ENCODE results near the gene MSMB. TPM values are rescaled to one million over a fixed set of nuclear protein-coding genes. Genes with fewer than 3 reads are reported as not detected.
"Not testable (repeated sequence)": the region's sequence is repeated elsewhere in the genome, so short reads cannot be mapped to it uniquely, and the experiment has no call there.

The MSMB gene
- polyA plus RNA-seq, 1 donor, result not detected

- DNase-seq (ENCODE audit: low read depth), result no peak
Measured at GRCh38 chr10:46006219-46006618, 39.9 kb downstream of the MSMB start.

- no peak for DNase-seq (ENCODE audit: low read depth)
Measured at GRCh38 chr10:46005383-46005782, 40.7 kb downstream of the MSMB start.

- DNase-seq (ENCODE audit: low read depth), result no peak
Measured at GRCh38 chr10:46004963-46005362, 41.1 kb downstream of the MSMB start.

- DNase-seq (ENCODE audit: low read depth), result no peak
Measured at GRCh38 chr10:46002916-46003693, 43.0 kb downstream of the MSMB start.

GRCh38 chr10:46002189-46002687 lies 43.8 kb downstream of the MSMB start:
- not testable (repeated sequence) for DNase-seq (ENCODE audit: low read depth)

- no peak for DNase-seq (ENCODE audit: low read depth)
Measured at GRCh38 chr10:46001187-46001756, 44.8 kb downstream of the MSMB start.

- no peak for DNase-seq (ENCODE audit: low read depth)
Measured at GRCh38 chr10:46000538-46000937, 45.5 kb downstream of the MSMB start.

GRCh38 chr10:45999955-46000354 lies 46.1 kb downstream of the MSMB start:
- not testable (repeated sequence) for DNase-seq (ENCODE audit: low read depth)

GRCh38 chr10:45997994-45998763 lies 47.9 kb downstream of the MSMB start:
- no peak for DNase-seq (ENCODE audit: low read depth)

- no peak for DNase-seq (ENCODE audit: low read depth)
Measured at GRCh38 chr10:45997557-45997956, 48.5 kb downstream of the MSMB start.

GRCh38 chr10:45985590-45985989 lies 60.5 kb downstream of the MSMB start:
- not testable (repeated sequence) for DNase-seq (ENCODE audit: low read depth)

- DNase-seq (ENCODE audit: low read depth), result not testable (repeated sequence)
Measured at GRCh38 chr10:45984473-45984872, 61.6 kb downstream of the MSMB start.

GRCh38 chr10:45983538-45984186 lies 62.4 kb downstream of the MSMB start:
- not testable (repeated sequence) for DNase-seq (ENCODE audit: low read depth)

Other genes with a start within 250 kb of the MSMB start
- 18.1 TPM for gene AGAP4, start 198.8 kb downstream of the MSMB start, polyA plus RNA-seq (ENCODE audit: insufficient read length)
- 54.8 TPM for gene TIMM23, start 73.8 kb downstream of the MSMB start, polyA plus RNA-seq (ENCODE audit: insufficient read length)
- gene NCOA4, start 15.6 kb downstream of the MSMB start, polyA plus RNA-seq (ENCODE audit: insufficient read length), result 124 TPM
- gene ANTXRL, start 240.7 kb upstream of the MSMB start, polyA plus RNA-seq (ENCODE audit: insufficient read length), result 0.23 TPM